ENCODE results near the gene OTOF. TPM values are rescaled to one million over a fixed set of nuclear protein-coding genes. Genes with fewer than 3 reads are reported as not detected.

The OTOF gene
- total RNA-seq, 1 experiment from 2014 or later: 0.10 TPM

GRCh38 chr2:26465266-26465925, 12.5 kb downstream of the OTOF start:
- no TSS peak for BruUV-seq (replicated peaks)
- no peak for ATAC-seq
- no peak overlapping the region for H2AFZ ChIP-seq (ENCODE audit: low read depth, low read length, poor library complexity, severe bottlenecking)
- H3K27me3 ChIP-seq (ENCODE audit: insufficient read depth, low read length): no peaks in the 10 kb centered on the region
- no peaks in the 10 kb centered on the region for H3K9me2 ChIP-seq (ENCODE audit: insufficient read depth)
- DNase-seq (ENCODE audit: low read depth, low spot score): no peak
- POLR2A ChIA-PET: no interaction called here
- H3K4me1 ChIP-seq (ENCODE audit: control insufficient read depth in 1 of 2, insufficient read depth in 2 of 2, low read length in 2 of 2): peaks cover 4 to 14% of the 10 kb centered on the region in 2 experiments; a peak in 3 of 4 replicates
- H3K36me3 ChIP-seq (ENCODE audit: control insufficient read depth in 1 of 2, insufficient read depth in 2 of 2, low read length in 2 of 2): no peaks in the 10 kb centered on the region
- no peak overlapping the region for H3K4me2 ChIP-seq (ENCODE audit: low read length)
- RAD21 ChIA-PET (ENCODE audit: low non-redundant PET in 1 of 2, low total read pairs in 2 of 2, uncharacterized antibody in 2 of 2, unreplicated experiment in 2 of 2): no interaction called here
- intact Hi-C loops (cut with micrococcal nuclease): loop anchor here (5.0 kb wide), 1 partner anchor 318 kb away; no protein-coding TSS in a partner anchor
- H3K9ac ChIP-seq (ENCODE audit: low read length): no peak overlapping the region
- H3K27ac ChIP-seq (ENCODE audit: low read depth, low read length): no peak overlapping the region
- H3K4me3 ChIP-seq (replicated peaks in 1 of 2; ENCODE audit: low read depth in 1 of 2, low read length in 2 of 2): no peak overlapping the region
- H4K20me1 ChIP-seq (ENCODE audit: insufficient read depth): no peaks in the 10 kb centered on the region
- CTCF ChIA-PET: no interaction called here
- no peaks in the 10 kb centered on the region for H3K9me3 ChIP-seq (ENCODE audit: control insufficient read depth in 1 of 2, insufficient read depth in 1 of 2, low read depth in 1 of 2, low read length in 2 of 2)
- H3K79me2 ChIP-seq (ENCODE audit: insufficient read depth, low read length): no peaks in the 10 kb centered on the region
- no peak for TF ChIP-seq ATF3 (IDR thresholded peaks at IDR 0.05)
- no peak for TF ChIP-seq SP1 (IDR thresholded peaks at IDR 0.05; ENCODE audit: low read depth)
- no peak for TF ChIP-seq ELF1 (IDR thresholded peaks at IDR 0.05; ENCODE audit: borderline replicate concordance, low read depth)
- no peak for TF ChIP-seq FOSL1 (IDR thresholded peaks at IDR 0.05; ENCODE audit: low read depth)
- TF ChIP-seq EZH2 (IDR thresholded peaks at IDR 0.05): no peak
- TF ChIP-seq POLR2AphosphoS5 (IDR thresholded peaks at IDR 0.05; ENCODE audit: low read depth, low read length): no peak
- no peak for TF ChIP-seq YY1 (IDR thresholded peaks at IDR 0.05; ENCODE audit: extremely low read depth, insufficient replicate concordance, low read depth, low read length)
- TF ChIP-seq RAD21 (IDR thresholded peaks at IDR 0.05; ENCODE audit: low read depth): no peak
- no peak for TF ChIP-seq CTCF (IDR thresholded peaks at IDR 0.05 in 2 of 3, conservative IDR thresholded peaks at IDR 0.05 in 1 of 3; ENCODE audit: borderline replicate concordance in 1 of 3, insufficient read depth in 1 of 3, low read depth in 2 of 3, low read length in 2 of 3)
- no peak for TF ChIP-seq CBX3 (IDR thresholded peaks at IDR 0.05; ENCODE audit: low read depth)
- TF ChIP-seq, protein P1, sequence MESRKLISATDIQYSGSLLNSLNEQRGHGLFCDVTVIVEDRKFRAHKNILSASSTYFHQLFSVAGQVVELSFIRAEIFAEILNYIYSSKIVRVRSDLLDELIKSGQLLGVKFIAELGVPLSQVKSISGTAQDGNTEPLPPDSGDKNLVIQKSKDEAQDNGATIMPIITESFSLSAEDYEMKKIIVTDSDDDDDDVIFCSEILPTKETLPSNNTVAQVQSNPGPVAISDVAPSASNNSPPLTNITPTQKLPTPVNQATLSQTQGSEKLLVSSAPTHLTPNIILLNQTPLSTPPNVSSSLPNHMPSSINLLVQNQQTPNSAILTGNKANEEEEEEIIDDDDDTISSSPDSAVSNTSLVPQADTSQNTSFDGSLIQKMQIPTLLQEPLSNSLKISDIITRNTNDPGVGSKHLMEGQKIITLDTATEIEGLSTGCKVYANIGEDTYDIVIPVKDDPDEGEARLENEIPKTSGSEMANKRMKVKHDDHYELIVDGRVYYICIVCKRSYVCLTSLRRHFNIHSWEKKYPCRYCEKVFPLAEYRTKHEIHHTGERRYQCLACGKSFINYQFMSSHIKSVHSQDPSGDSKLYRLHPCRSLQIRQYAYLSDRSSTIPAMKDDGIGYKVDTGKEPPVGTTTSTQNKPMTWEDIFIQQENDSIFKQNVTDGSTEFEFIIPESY (IDR thresholded peaks at IDR 0.05; ENCODE audit: extremely low read depth, insufficient replicate concordance, low read length): no peak
- TF ChIP-seq EZH2phosphoT487 (IDR thresholded peaks at IDR 0.05; ENCODE audit: borderline replicate concordance): no peak
- no peak for TF ChIP-seq EGR1 (IDR thresholded peaks at IDR 0.05; ENCODE audit: low read depth)
- TF ChIP-seq TCF7L2 (IDR thresholded peaks at IDR 0.05; ENCODE audit: borderline replicate concordance, extremely low read depth, insufficient read depth, insufficient read length): no peak
- no peak for TF ChIP-seq CEBPB (IDR thresholded peaks at IDR 0.05; ENCODE audit: low read depth)
- TF ChIP-seq, protein P2, sequence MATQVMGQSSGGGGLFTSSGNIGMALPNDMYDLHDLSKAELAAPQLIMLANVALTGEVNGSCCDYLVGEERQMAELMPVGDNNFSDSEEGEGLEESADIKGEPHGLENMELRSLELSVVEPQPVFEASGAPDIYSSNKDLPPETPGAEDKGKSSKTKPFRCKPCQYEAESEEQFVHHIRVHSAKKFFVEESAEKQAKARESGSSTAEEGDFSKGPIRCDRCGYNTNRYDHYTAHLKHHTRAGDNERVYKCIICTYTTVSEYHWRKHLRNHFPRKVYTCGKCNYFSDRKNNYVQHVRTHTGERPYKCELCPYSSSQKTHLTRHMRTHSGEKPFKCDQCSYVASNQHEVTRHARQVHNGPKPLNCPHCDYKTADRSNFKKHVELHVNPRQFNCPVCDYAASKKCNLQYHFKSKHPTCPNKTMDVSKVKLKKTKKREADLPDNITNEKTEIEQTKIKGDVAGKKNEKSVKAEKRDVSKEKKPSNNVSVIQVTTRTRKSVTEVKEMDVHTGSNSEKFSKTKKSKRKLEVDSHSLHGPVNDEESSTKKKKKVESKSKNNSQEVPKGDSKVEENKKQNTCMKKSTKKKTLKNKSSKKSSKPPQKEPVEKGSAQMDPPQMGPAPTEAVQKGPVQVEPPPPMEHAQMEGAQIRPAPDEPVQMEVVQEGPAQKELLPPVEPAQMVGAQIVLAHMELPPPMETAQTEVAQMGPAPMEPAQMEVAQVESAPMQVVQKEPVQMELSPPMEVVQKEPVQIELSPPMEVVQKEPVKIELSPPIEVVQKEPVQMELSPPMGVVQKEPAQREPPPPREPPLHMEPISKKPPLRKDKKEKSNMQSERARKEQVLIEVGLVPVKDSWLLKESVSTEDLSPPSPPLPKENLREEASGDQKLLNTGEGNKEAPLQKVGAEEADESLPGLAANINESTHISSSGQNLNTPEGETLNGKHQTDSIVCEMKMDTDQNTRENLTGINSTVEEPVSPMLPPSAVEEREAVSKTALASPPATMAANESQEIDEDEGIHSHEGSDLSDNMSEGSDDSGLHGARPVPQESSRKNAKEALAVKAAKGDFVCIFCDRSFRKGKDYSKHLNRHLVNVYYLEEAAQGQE (IDR thresholded peaks at IDR 0.05; ENCODE audit: low read depth): no peak
- TF ChIP-seq JUND (IDR thresholded peaks at IDR 0.05): no peak
- TF ChIP-seq ZNF274 (IDR thresholded peaks at IDR 0.05; ENCODE audit: low read depth, low read length): no peak
- TF ChIP-seq MAX (IDR thresholded peaks at IDR 0.05): no peak
- no peak for TF ChIP-seq POLR2A (IDR thresholded peaks at IDR 0.05; ENCODE audit: borderline replicate concordance, extremely low read depth, insufficient read depth, insufficient read length)

Measured in HCT116 (cell line).